Measurements from ENCODE around the gene ARHGEF28.

ARHGEF28 gene

DNA sequence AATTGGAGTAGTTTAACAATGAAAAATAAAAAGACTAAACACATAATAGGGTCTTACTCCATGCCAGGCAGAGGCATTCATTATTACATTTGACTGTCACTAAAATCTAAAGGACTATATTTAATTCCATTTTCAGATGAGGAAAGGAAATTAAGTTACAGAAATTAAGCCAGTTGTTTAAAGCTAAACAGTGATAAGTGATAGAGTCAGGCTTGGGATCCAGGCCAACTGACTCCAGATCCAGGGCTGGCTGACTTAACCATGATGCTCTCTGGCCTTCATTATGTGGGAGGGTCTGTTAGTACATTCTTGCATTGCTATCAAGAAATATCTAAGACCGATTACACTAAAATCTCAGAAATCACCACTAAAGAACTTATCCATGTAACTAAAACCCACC lies 107.2 kb downstream of the ARHGEF28 start:
- H3K27ac ChIP-seq: no peak overlapping the region
- in situ Hi-C loops (cut with HindIII; ENCODE audit: low pct_ligation_motif_present, low sequenced_read_pairs): no loop called here
- TF ChIP-seq, protein P1, sequence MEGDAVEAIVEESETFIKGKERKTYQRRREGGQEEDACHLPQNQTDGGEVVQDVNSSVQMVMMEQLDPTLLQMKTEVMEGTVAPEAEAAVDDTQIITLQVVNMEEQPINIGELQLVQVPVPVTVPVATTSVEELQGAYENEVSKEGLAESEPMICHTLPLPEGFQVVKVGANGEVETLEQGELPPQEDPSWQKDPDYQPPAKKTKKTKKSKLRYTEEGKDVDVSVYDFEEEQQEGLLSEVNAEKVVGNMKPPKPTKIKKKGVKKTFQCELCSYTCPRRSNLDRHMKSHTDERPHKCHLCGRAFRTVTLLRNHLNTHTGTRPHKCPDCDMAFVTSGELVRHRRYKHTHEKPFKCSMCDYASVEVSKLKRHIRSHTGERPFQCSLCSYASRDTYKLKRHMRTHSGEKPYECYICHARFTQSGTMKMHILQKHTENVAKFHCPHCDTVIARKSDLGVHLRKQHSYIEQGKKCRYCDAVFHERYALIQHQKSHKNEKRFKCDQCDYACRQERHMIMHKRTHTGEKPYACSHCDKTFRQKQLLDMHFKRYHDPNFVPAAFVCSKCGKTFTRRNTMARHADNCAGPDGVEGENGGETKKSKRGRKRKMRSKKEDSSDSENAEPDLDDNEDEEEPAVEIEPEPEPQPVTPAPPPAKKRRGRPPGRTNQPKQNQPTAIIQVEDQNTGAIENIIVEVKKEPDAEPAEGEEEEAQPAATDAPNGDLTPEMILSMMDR (IDR thresholded peaks at IDR 0.05; ENCODE audit: low read depth, low read length, missing control alignments): no peak
- DNase-seq: peak; percentile 16
- no peaks in the 10 kb centered on the region for H3K27me3 ChIP-seq (replicated peaks)
- no peaks in the 10 kb centered on the region for H3K36me3 ChIP-seq (replicated peaks)
- H3K4me3 ChIP-seq (ENCODE audit: low read depth, low read length): no peak overlapping the region

DNA sequence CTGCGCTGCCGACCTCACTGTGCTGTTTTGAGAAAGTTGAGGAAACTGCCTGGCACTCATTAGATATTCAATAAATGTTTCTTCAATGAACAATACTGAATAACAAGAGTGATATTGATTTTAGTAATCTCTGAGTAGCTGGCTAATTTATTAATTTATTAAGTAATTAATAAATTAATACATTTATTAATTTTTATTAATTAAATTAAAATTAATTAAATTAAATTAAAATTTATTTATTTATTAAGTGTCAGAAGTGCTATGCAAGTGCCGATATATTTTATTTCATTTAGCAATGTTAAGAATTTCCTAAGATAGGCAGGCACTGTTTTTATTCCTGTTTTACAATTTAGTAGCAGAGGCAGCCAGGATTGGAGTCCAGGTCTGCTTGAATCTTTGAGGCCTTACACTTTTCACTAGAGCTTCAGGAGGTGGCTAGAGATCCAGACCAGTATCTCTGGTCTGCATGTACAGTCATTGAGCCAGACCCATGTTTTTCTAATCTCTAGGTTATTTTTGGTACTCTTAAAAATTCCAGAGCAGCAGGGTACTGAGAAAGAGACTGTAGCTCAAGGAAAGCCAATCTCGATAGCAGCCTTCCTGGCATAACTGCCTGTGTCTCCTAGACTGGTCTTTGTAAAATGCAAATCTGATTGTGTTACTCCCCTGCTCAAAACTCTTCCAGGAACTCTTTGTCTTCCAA lies 109.2 kb downstream of the ARHGEF28 start:
- in situ Hi-C loops (cut with HindIII; ENCODE audit: low pct_ligation_motif_present, low sequenced_read_pairs): no loop called here
- Histone ChIP-seq H3K27ac (no peak overlapping the region), H3K36me3 (replicated peaks) (no peaks in the 10 kb centered on the region), H3K27me3 (replicated peaks) (no peaks in the 10 kb centered on the region), H3K4me3 (ENCODE audit: low read depth, low read length) (no peak overlapping the region)
- DNase-seq: peak; percentile 27
- TF ChIP-seq, protein P1 (IDR thresholded peaks at IDR 0.05; ENCODE audit: low read depth, low read length, missing control alignments): no peak

DNA sequence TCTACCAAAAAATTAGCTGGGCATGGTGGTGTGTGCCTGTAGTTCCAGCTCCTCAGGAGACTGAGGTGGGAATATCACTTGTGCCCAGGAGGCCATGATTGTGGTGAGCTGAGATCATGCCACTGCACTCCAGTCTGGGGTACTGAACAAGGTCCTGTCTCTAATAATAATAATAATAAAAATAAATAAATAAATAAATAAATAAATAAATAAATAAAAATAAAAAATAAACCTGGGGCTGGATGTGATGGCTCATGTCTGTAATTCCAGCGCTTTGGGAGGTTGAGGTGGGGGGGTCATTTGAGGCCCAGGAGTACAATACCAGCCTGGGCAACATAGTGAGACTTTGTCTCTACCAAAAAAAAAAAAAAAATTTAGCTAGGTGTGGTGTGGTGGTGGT lies 113.7 kb downstream of the ARHGEF28 start:
- H3K4me3 ChIP-seq (ENCODE audit: low read depth, low read length): no peak overlapping the region
- TF ChIP-seq, protein P1 (IDR thresholded peaks at IDR 0.05; ENCODE audit: low read depth, low read length, missing control alignments): no peak
- H3K27me3 ChIP-seq (replicated peaks): no peaks in the 10 kb centered on the region
- H3K36me3 ChIP-seq (replicated peaks): no peaks in the 10 kb centered on the region
- in situ Hi-C loops (cut with HindIII; ENCODE audit: low pct_ligation_motif_present, low sequenced_read_pairs): no loop called here
- H3K27ac ChIP-seq: no peak overlapping the region
- no peak for DNase-seq

DNA sequence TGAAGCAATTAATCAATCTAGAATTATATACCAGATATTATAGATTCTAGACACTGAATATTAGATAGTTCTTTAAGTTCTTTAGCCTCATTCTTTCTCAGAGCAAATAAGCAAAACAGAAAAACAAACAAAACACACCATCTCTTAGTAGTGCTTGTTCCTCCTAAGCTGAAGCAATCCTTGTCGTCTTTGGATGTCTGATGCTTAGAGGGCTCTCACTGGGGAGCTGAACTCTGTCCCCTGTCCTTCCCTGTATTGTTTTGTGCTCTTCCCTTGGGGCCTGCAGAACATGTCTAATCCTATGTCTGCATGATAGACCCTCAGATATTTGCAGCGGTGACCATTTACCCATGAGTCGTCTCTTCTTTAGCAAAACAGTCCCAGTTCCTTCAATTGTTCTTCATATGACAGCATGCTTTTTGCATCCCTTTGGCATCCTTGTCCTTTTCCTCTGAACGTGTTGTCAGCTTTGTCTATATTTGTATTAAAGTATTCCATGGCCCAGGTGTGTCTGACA lies 114.3 kb downstream of the ARHGEF28 start:
- TF ChIP-seq, protein P1 (IDR thresholded peaks at IDR 0.05; ENCODE audit: low read depth, low read length, missing control alignments): no peak
- no peaks in the 10 kb centered on the region for H3K36me3 ChIP-seq (replicated peaks)
- in situ Hi-C loops (cut with HindIII; ENCODE audit: low pct_ligation_motif_present, low sequenced_read_pairs): no loop called here
- no peaks in the 10 kb centered on the region for H3K27me3 ChIP-seq (replicated peaks)
- no peak overlapping the region for H3K4me3 ChIP-seq (ENCODE audit: low read depth, low read length)
- no peak overlapping the region for H3K27ac ChIP-seq
- no peak for DNase-seq

DNA sequence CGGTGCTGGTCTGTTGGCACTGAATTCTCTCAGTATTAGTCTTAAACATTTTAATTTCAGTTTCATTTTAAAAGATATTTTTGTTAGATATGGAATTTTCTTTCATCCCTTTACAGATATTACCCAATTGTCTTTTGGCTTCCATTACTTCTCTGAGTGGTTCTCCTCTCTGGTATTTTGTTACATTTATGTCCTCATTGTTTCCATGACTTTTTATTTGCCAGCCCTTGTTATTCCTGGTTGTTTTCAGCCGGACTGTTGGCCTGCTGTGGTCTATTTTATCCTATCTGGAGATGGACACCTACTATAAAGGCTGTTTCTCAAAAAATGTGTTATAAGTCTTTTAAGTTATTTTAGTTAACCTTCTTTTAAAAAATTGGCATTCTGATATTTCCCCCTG lies 117.2 kb downstream of the ARHGEF28 start:
- DNase-seq: no peak
- no peak overlapping the region for H3K4me3 ChIP-seq (ENCODE audit: low read depth, low read length)
- H3K36me3 ChIP-seq (replicated peaks): no peaks in the 10 kb centered on the region
- H3K27ac ChIP-seq: no peak overlapping the region
- in situ Hi-C loops (cut with HindIII; ENCODE audit: low pct_ligation_motif_present, low sequenced_read_pairs): no loop called here
- H3K27me3 ChIP-seq (replicated peaks): no peaks in the 10 kb centered on the region
- TF ChIP-seq, protein P1 (IDR thresholded peaks at IDR 0.05; ENCODE audit: low read depth, low read length, missing control alignments): no peak

DNA sequence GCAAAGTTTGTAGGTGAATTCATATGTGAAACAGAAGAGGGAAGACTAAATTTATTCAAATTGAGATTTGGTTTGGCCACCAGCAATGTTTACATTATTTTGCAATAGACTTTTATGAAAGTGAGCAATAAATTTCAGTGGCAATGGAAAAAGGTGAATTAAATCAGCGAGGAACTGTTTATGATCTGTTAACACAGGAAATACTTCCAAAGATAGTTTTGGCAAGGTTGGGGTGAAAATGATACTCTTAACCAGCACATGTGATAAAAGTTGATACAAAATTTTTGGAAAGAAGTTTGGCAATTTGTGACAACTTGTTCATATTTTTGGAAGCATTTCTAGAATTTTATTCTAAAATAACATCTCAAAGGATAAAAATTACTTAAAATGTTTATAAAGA lies 119.8 kb downstream of the ARHGEF28 start:
- no peaks in the 10 kb centered on the region for H3K36me3 ChIP-seq (replicated peaks)
- H3K4me3 ChIP-seq (ENCODE audit: low read depth, low read length): no peak overlapping the region
- no peak overlapping the region for H3K27ac ChIP-seq
- H3K27me3 ChIP-seq (replicated peaks): no peaks in the 10 kb centered on the region
- in situ Hi-C loops (cut with HindIII; ENCODE audit: low pct_ligation_motif_present, low sequenced_read_pairs): no loop called here
- no peak for DNase-seq
- TF ChIP-seq, protein P1 (IDR thresholded peaks at IDR 0.05; ENCODE audit: low read depth, low read length, missing control alignments): no peak

Data from brain microvascular endothelial cell (primary cell).